ENCODE results near the gene PLA2G3.

PLA2G3 gene

DNA sequence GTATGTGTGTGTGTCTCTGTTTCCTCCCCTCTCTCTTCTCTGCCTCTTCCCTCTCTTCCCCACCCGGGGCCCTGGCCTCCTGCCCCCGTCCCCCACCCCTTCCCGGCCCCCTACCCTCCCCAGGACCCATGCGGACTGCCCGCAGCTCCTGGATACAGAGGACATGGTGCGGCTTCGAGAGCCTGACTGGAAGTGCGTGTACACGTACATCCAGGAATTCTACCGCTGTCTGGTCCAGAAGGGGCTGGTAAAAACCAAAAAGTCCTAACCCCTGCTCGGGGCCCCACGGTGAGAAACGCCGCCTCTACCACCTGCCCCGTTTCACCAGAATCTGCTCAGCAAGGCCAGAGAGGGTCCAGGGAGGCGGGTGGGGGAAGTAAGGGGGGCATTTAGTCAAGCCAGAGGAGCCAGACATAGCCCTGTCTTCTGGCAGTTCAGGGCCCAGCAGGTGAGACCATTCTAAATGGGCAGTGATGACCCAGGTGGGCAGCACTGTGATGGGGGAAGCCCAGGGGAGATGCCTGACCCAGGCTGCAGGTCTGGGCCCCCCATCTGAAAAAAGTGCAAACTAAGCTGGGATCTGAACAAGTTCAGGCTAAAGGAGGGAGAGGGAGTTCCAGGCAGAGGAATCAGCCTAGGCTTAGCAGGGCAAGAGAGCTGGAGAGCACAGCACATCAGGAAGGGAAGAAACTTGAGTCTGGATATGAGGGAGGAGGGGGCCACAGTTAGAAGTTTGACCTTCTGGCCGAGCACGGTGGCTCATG lies 39.4 kb downstream of the PLA2G3 start:
- TF ChIP-seq, protein P1, sequence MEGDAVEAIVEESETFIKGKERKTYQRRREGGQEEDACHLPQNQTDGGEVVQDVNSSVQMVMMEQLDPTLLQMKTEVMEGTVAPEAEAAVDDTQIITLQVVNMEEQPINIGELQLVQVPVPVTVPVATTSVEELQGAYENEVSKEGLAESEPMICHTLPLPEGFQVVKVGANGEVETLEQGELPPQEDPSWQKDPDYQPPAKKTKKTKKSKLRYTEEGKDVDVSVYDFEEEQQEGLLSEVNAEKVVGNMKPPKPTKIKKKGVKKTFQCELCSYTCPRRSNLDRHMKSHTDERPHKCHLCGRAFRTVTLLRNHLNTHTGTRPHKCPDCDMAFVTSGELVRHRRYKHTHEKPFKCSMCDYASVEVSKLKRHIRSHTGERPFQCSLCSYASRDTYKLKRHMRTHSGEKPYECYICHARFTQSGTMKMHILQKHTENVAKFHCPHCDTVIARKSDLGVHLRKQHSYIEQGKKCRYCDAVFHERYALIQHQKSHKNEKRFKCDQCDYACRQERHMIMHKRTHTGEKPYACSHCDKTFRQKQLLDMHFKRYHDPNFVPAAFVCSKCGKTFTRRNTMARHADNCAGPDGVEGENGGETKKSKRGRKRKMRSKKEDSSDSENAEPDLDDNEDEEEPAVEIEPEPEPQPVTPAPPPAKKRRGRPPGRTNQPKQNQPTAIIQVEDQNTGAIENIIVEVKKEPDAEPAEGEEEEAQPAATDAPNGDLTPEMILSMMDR (IDR thresholded peaks at IDR 0.05): no peak

DNA sequence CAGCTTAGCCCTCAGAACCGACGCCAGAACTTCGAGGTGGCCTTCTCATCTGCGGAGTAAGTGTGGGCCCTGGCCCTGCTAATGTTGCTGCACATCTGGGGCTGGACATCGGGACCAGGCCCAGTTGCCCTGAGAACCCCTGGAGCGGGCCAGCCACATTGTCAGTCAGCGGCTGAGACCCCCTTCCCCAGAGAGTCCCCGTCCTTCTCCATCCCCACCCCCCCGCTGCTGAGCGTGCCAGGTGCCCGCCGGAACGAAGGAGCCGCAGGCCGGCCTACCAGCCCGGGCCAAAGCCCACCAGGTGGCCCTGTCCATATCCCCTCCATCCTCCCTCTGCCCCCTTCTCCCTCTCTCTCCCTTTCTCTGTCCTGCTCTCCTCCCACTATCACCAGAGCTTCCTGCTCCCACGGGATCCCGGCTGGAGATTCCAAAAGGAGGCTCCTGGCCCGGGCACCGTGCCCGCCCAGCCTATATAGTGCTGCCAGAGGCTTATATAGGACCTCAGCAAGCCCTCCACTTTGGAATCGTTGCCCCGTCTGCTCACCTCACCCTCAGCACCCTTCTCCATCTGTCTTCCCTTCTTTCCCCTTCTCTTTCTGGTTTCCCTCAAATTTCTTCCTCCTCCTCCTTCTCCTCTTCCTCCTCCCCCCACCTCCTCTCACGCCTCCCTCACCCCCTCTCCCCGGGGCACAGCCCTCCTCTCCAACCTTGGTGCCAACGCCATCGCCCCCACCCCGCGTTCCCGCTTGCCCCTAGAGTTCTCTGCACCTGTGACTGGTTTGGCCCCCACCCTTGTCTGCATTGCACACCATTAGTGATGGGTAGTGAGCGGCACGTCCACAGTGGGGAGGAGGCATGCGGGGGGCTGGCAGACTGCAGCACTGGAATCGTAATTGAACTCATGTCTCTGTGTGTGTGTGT lies 40.2 kb downstream of the PLA2G3 start:
- TF ChIP-seq, protein P1 (IDR thresholded peaks at IDR 0.05): no peak

DNA sequence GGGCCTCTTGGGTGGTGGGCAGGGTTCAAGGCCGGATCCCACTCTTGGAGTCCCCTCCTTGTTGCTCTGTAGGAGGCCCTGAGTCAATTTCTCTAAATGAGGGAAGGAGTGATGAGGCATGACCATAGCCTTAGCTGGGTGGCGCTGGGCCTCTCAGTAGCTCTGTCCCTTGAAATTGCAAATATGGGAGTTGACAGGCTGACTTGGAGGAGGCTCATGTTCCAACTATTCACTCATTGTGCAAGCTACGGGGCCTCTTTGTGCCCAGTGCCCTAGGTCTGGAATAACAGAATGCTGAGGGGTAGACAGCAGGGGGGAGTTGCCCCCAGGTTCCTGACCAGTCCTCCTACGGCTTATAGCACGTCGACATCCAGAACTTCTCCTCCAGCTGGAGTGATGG lies 40.9 kb downstream of the PLA2G3 start:
- TF ChIP-seq, protein P1 (IDR thresholded peaks at IDR 0.05): no peak

- TF ChIP-seq, protein P1 (IDR thresholded peaks at IDR 0.05): no peak
Measured at GRCh38 chr22:31098632-31099110, 41.6 kb downstream of the PLA2G3 start.

DNA sequence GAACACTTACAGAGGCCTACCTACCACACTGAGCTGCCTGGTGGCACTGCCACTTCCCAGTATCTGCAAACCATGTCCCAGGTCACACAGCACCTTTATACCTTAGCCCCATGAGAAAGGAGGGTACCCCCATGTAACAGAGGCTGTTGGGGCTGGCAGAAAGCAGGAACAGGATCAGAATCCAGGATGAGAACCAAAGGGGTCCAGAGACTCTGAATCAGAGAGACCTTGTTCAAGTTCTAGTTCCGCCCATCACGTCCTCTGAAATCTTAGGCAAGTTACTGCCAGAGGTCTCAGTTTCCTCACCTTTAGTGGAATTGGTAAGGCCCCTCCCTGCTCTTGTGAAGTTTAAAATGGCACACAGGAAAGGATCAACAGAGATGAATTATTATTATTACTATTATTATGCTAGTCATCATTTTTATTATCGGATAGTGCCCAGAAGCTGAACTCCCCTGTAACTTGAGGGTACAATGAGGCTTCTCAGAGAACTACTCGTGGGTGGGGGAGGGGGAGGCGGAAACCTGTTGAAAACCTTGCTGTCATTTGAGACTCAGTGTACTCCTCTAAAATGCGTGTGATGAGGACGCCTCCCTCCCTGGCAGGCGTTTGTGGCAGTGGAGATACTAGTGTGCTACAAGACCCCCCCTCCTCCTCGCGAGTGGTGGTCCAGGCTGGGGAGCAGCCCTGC lies 42.2 kb downstream of the PLA2G3 start:
- TF ChIP-seq, protein P1 (IDR thresholded peaks at IDR 0.05): no peak

GRCh38 chr22:31096657-31097279 lies 43.5 kb downstream of the PLA2G3 start:
- TF ChIP-seq, protein P1 (IDR thresholded peaks at IDR 0.05): no peak

Measured in LNCAP (cell line).